Lower leg skin (tissue), 3 donors: ENCODE results near the gene BCAS4.
"Not testable (repeated sequence)": the region's sequence is repeated elsewhere in the genome, so short reads cannot be mapped to it uniquely, and the experiment has no call there.

Experiments
- POLR2A ChIP-seq, 2 donors: fragments of 450-650 bp; IDR thresholded peaks; one replicate each; pipeline ENCODE4 v1.6.1; 2016 to 2017; ENCODE audit warnings: antibody characterized with exemption in 2 of 2, mild to moderate bottlenecking in 1 of 2, moderate library complexity in 1 of 2
- TF ChIP-seq, protein P1 (sequence below), 3 donors: fragments of 450-650 bp; IDR thresholded peaks; one replicate each; pipeline ENCODE4 v1.5.1; 2016; ENCODE audit warnings: antibody characterized with exemption in 3 of 3, mild to moderate bottlenecking in 3 of 3, moderate library complexity in 2 of 3

DNA sequence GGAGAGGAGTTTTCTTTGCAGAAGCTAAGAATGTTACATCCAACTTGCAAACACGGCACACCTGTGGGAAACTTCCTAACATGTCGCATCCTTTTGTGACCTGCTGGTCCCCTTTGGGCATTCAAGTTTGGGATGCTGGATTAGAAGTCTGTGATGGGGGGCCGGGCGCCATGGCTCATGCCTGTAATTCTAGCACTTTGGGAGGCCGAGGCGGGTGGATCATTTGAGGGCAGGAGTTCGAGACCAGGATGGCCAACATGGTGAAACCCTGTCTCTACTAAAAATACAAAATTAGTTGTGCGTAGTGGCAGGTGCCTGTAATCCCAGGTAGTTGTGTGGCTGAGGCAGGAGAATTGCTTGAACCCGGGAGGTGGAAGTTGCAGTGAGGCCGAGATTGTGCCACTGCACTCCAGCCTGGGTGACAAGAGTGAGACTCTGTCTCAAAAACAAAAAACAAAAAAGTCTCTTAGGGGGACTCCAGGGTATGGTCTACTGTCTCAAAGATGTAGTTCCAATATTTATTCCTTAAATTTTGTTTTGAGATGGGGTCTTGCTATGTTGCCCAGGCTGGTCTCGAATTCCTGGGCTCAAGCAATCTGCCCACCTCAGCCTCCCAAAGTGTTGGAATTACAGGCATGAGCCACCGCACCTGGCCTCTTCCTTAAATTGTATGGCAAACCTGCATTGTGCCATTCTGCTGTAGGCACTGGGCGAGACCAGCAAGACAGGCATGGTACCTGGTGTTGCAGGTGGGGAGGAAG is 6.3 kb downstream of the BCAS4 start:
- TF ChIP-seq, protein P1, sequence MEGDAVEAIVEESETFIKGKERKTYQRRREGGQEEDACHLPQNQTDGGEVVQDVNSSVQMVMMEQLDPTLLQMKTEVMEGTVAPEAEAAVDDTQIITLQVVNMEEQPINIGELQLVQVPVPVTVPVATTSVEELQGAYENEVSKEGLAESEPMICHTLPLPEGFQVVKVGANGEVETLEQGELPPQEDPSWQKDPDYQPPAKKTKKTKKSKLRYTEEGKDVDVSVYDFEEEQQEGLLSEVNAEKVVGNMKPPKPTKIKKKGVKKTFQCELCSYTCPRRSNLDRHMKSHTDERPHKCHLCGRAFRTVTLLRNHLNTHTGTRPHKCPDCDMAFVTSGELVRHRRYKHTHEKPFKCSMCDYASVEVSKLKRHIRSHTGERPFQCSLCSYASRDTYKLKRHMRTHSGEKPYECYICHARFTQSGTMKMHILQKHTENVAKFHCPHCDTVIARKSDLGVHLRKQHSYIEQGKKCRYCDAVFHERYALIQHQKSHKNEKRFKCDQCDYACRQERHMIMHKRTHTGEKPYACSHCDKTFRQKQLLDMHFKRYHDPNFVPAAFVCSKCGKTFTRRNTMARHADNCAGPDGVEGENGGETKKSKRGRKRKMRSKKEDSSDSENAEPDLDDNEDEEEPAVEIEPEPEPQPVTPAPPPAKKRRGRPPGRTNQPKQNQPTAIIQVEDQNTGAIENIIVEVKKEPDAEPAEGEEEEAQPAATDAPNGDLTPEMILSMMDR (IDR thresholded peaks at IDR 0.05), result not testable (repeated sequence)
- not testable (repeated sequence) for TF ChIP-seq POLR2A (IDR thresholded peaks at IDR 0.05)
